K562 (cell line): ENCODE results near the gene CELA3B. TPM values are rescaled to one million over a fixed set of nuclear protein-coding genes. Genes with fewer than 3 reads are reported as not detected.

Experiments used
- CCAR2 ChIP-seq: fragments of 200-400 bp; formaldehyde crosslinking; IDR thresholded peaks from 2 replicates; pipeline ENCODE4 v1.6.1; 2017; ENCODE audit warnings: mild to moderate bottlenecking, low read depth, low read length
- CHD4 ChIP-seq: fragments of 200-600 bp; sonication (generic); IDR thresholded peaks from 3 replicates; pipeline ENCODE4 v1.6.1; 2012; ENCODE audit warnings: low read depth, mild to moderate bottlenecking, mixed read lengths, low read length, inconsistent platforms; ENCODE audit not compliant: insufficient read depth, insufficient replicate concordance, poor library complexity, severe bottlenecking
- DIDO1 ChIP-seq: fragments of 450-650 bp; IDR thresholded peaks from 2 replicates; pipeline ENCODE4 v1.6.1; 2016; ENCODE audit warnings: low read depth, missing biosample characterization, missing genetic modification characterization
- FIP1L1 ChIP-seq: fragments of 200-400 bp; formaldehyde crosslinking; IDR thresholded peaks from 2 replicates; pipeline ENCODE4 v1.6.1; 2018; ENCODE audit warnings: mild to moderate bottlenecking, low read depth, low read length; ENCODE audit not compliant: poor library complexity, severe bottlenecking
- GABPB2 ChIP-seq: fragments of 250-450 bp; sonication (Bioruptor Pico); conservative IDR thresholded peaks from 2 replicates; pipeline ENCODE4 v1.5.1; 2021; ENCODE audit warnings: mild to moderate bottlenecking
- PHF20 ChIP-seq: fragments of 450-650 bp; IDR thresholded peaks from 2 replicates; pipeline ENCODE4 v1.6.1; 2018; ENCODE audit not compliant: partially characterized antibody
- POLR2AphosphoS2 ChIP-seq: IDR thresholded peaks from 2 replicates; pipeline ENCODE4 v1.6.1; 2012; ENCODE audit warnings: low read length, improper control_type of control experiment
- SMAD4 ChIP-seq: fragments of 250-450 bp; sonication (Bioruptor Pico); conservative IDR thresholded peaks from 2 replicates; pipeline ENCODE4 v1.8.0; 2021; ENCODE audit warnings: inconsistent platforms, mild to moderate bottlenecking, moderate library complexity
- TAF15 ChIP-seq: fragments of 200-400 bp; formaldehyde crosslinking; IDR thresholded peaks from 2 replicates; pipeline ENCODE4 v1.6.1; 2017; ENCODE audit warnings: mild to moderate bottlenecking, low read depth, low read length, moderate library complexity
- TCF7L2 ChIP-seq: fragments of 150-350 bp; IDR thresholded peaks from 2 replicates; pipeline ENCODE4 v1.6.1; 2016; ENCODE audit warnings: low read depth, mild to moderate bottlenecking, low read length, moderate library complexity
- WHSC1 ChIP-seq: IDR thresholded peaks from one replicate; pipeline ENCODE4 v1.6.1; 2012; ENCODE audit warnings: low read length, control low read depth, inconsistent platforms
- ZBED1 ChIP-seq: IDR thresholded peaks from 2 replicates; pipeline ENCODE4 v1.6.1; 2014
- ZNF124 ChIP-seq: sonication (generic); formaldehyde crosslinking; IDR thresholded peaks from 2 replicates; pipeline ENCODE4 v1.8.1; 2022; ENCODE audit warnings: missing genetic modification reagents
- ZNF197 ChIP-seq: fragments of 200-800 bp; sonication (Bioruptor generic); IDR thresholded peaks from 2 replicates; pipeline ENCODE4 v1.6.1; 2016; ENCODE audit warnings: low read depth, missing genetic modification characterization, missing compliant biosample characterization
- ZNF398 ChIP-seq: fragments of 250-450 bp; sonication (Bioruptor Pico); IDR thresholded peaks from 2 replicates; pipeline ENCODE4 v1.8.0; 2021; ENCODE audit warnings: moderate library complexity, mild to moderate bottlenecking, inconsistent platforms
- ZNF431 ChIP-seq: sonication (generic); formaldehyde crosslinking; IDR thresholded peaks from 2 replicates; pipeline ENCODE4 v1.8.0; 2022; ENCODE audit warnings: mild to moderate bottlenecking, missing genetic modification reagents
- polyA plus RNA-seq, 8 experiments: library from polyadenylated mRNA; depleted of rRNA in 4 of 8; stranded (reverse) in 5 of 8; unstranded in 3 of 8; fragments of >200 nt; fragmentation: Nextera tagmentation in 2 of 8; fragmentation: Illumina TruSeq in 1 of 8; extraction: Ambion mirVana in 2 of 8; extraction: Trizol in 1 of 8; gene quantifications; 2 replicates each; pipeline versions ENCODE4 v1.2.1 to v1.2.3, GENCODE V29; 2011 to 2014; ENCODE audit warnings: inconsistent platforms in 1 of 8, missing spikeins in 1 of 8
- total RNA-seq, 7 experiments: library from RNA; depleted of rRNA in 6 of 7; stranded (reverse); fragments of >200 nt in 6 of 7; fragmentation: Illumina TruSeq in 2 of 7; extraction: Trizol in 2 of 7; gene quantifications; 2 replicates each; pipeline versions ENCODE4 v1.2.1 to v1.2.3, GENCODE V29; 2011 to 2021; ENCODE audit warnings: low replicate concordance in 1 of 7
- TF ChIP-seq, protein P1 (sequence below): fragments of 250-450 bp; sonication (Bioruptor Pico); IDR thresholded peaks from 2 replicates; pipeline ENCODE4 v1.5.0; 2021; ENCODE audit warnings: mild to moderate bottlenecking, borderline replicate concordance
- TF ChIP-seq, protein P2 (sequence below): fragments of 450-650 bp; IDR thresholded peaks from 2 replicates; pipeline ENCODE4 v1.6.1; 2018; ENCODE audit warnings: mild to moderate bottlenecking, low read depth; ENCODE audit not compliant: partially characterized antibody
- TF ChIP-seq, protein P3 (sequence below), 2 experiments: fragments of 450-650 bp in 1 of 2; sonication (generic) in 1 of 2; formaldehyde crosslinking in 1 of 2; IDR thresholded peaks in 1 of 2; conservative IDR thresholded peaks in 1 of 2; 2 replicates each; pipeline versions ENCODE4 v1.6.1 to v1.8.1; 2016 to 2023; ENCODE audit warnings: mild to moderate bottlenecking in 2 of 2, moderate library complexity in 2 of 2, inconsistent platforms in 1 of 2, missing genetic modification reagents in 1 of 2

The CELA3B gene
- total and polyA plus RNA-seq, 9 of the 15 experiments (the other 6 are each of a cell fraction or from before 2014, with no cell fraction given) = 3.1 TPM; not detected in 8

DNA sequence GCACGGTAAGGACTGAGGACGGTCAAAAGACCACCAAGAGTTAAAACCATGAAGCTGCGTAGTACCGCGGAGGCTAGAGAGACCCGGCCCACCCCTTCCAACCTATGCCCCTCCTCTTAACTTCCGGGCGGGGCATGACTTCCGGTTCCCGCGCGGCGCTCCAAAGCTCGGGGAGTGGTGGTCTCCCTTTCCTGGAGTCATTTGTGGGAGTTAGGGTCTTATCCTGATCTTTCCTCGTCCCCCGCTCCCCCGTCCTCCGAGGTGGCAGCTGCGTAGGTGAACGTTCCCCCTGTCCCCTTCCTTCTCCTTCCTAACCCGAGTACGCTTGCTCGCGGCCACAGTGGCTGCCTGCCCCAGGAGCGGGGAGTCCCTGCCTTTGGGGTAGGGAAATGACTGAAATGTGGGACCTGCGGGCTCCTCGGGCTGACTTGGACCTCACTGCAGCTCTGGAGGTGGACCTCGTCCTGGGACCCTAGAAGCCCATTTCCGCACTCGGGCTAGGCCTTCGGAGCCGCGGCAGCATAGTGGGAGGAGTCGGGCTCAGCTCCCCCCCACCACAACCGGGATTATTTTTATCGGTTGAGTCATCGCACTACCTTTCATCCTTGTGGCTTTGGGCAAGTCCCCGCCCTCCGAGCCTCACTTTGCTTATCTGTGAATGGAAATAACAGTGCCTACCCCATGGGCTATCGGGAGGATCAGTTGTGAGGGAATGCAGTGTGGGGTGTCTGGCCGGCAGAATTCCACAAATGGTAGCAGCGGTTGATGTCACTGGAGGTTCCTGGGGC lies 48.7 kb downstream of the CELA3B start (continued):
- TF ChIP-seq, protein P1, sequence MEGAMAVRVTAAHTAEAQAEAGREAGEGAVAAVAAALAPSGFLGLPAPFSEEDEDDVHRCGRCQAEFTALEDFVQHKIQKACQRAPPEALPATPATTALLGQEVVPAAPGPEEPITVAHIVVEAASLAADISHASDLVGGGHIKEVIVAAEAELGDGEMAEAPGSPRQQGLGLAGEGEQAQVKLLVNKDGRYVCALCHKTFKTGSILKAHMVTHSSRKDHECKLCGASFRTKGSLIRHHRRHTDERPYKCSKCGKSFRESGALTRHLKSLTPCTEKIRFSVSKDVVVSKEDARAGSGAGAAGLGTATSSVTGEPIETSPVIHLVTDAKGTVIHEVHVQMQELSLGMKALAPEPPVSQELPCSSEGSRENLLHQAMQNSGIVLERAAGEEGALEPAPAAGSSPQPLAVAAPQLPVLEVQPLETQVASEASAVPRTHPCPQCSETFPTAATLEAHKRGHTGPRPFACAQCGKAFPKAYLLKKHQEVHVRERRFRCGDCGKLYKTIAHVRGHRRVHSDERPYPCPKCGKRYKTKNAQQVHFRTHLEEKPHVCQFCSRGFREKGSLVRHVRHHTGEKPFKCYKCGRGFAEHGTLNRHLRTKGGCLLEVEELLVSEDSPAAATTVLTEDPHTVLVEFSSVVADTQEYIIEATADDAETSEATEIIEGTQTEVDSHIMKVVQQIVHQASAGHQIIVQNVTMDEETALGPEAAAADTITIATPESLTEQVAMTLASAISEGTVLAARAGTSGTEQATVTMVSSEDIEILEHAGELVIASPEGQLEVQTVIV = no peak
- TF ChIP-seq SMAD4 (peak; percentile 86; the same call in 1 of the 2 replicates), WHSC1 (no peak), CCAR2 (no peak), ZBED1 (no peak), DIDO1 (tag) (no peak), POLR2AphosphoS2 (peak; percentile 66; the same call in 1 of the 2 replicates), GABPB2 (no peak), ZNF197 (CRISPR knock-in tag) (peak; percentile 84), TAF15 (no peak), ZNF124 (CRISPR knock-in tag) (no peak), TCF7L2 (no peak), FIP1L1 (peak; percentile 80), ZNF398 (no peak), PHF20 (peak; percentile 93), ZNF431 (CRISPR knock-in tag) (peak; percentile 65; the same call in 1 of the 2 replicates), CHD4 (no peak)
- TF ChIP-seq, protein P2, sequence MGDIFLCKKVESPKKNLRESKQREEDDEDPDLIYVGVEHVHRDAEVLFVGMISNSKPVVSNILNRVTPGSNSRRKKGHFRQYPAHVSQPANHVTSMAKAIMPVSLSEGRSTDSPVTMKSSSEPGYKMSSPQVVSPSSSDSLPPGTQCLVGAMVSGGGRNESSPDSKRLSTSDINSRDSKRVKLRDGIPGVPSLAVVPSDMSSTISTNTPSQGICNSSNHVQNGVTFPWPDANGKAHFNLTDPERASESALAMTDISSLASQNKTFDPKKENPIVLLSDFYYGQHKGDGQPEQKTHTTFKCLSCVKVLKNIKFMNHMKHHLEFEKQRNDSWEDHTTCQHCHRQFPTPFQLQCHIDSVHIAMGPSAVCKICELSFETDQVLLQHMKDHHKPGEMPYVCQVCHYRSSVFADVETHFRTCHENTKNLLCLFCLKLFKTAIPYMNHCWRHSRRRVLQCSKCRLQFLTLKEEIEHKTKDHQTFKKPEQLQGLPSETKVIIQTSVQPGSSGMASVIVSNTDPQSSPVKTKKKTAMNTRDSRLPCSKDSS = no peak
- TF ChIP-seq, protein P3, sequence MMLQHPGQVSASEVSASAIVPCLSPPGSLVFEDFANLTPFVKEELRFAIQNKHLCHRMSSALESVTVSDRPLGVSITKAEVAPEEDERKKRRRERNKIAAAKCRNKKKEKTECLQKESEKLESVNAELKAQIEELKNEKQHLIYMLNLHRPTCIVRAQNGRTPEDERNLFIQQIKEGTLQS (IDR thresholded peaks at IDR 0.05) = peak; percentile 93
- TF ChIP-seq, protein P3 (CRISPR knock-in tag; conservative IDR thresholded peaks at IDR 0.05) = peak; percentile 95; the same call in 1 of the 2 replicates
